K562 (cell line): ENCODE measurements around the gene GTF2A1L. TPM values are rescaled to one million over a fixed set of nuclear protein-coding genes. Genes with fewer than 3 reads are reported as not detected.

Experiments used
- polyA plus RNA-seq, 8 experiments: library from polyadenylated mRNA; depleted of rRNA in 4 of 8; stranded (reverse) in 5 of 8; unstranded in 3 of 8; fragments of >200 nt; fragmentation: Nextera tagmentation in 2 of 8; fragmentation: Illumina TruSeq in 1 of 8; extraction: Ambion mirVana in 2 of 8; extraction: Trizol in 1 of 8; gene quantifications; 2 replicates each; pipeline versions ENCODE4 v1.2.1 to v1.2.3, GENCODE V29; 2011 to 2014; ENCODE audit warnings: inconsistent platforms in 1 of 8, missing spikeins in 1 of 8
- small RNA-seq: library from RNA; depleted of rRNA; stranded (forward); fragments of <200 nt; gene quantifications from one replicate; pipeline ENCODE3, GENCODE V24; 2014
- total RNA-seq, 7 experiments: library from RNA; depleted of rRNA in 6 of 7; stranded (reverse); fragments of >200 nt in 6 of 7; fragmentation: Illumina TruSeq in 2 of 7; extraction: Trizol in 2 of 7; gene quantifications; 2 replicates each; pipeline versions ENCODE4 v1.2.1 to v1.2.3, GENCODE V29; 2011 to 2021; ENCODE audit warnings: low replicate concordance in 1 of 7

Gene GTF2A1L
- total and polyA plus RNA-seq, 9 of the 15 experiments (the other 6 are each of a cell fraction or from before 2014, with no cell fraction given) = 0.05 to 0.35 (median 0.12) TPM; not detected in 5

Small RNA genes within 50 kb of the gene (small RNA-seq; reads per million reads assigned to genes)
- gene TPT1P11 = not detected

Other genes with a start within 250 kb of the GTF2A1L start
- 4.9 and 5.5 TPM in 2 replicates for gene PPP1R21, start 177.1 kb upstream of the GTF2A1L start, total RNA-seq (2014; rRNA removed)
- 7.5 TPM in 2 replicates for gene PPP1R21, start 177.1 kb upstream of the GTF2A1L start, total RNA-seq (2014; rRNA removed; fragmentation: Illumina TruSeq; extraction: Trizol)
- 7.2 and 8.0 TPM in 2 replicates for gene PPP1R21, start 177.1 kb upstream of the GTF2A1L start, total RNA-seq (2015; rRNA removed; fragmentation: Illumina TruSeq; extraction: Trizol)
- 8.4 and 9.2 TPM in 2 replicates for gene PPP1R21, start 177.1 kb upstream of the GTF2A1L start, total RNA-seq (2021)
- gene PPP1R21, start 177.1 kb upstream of the GTF2A1L start, polyA plus RNA-seq (2011; rRNA removed) = 12.0 and 18.0 TPM in 2 replicates
- 9.5 and 11.5 TPM in 2 replicates for gene PPP1R21, start 177.1 kb upstream of the GTF2A1L start, polyA plus RNA-seq (2014; fragmentation: Illumina TruSeq; extraction: Trizol)
- gene PPP1R21, start 177.1 kb upstream of the GTF2A1L start, polyA plus RNA-seq (2014; fragmentation: Nextera tagmentation; extraction: Ambion mirVana) = 1 to 10 TPM; 5.4 to 5.9 TPM
- 8.5 and 12.2 TPM in 2 replicates for gene PPP1R21, start 177.1 kb upstream of the GTF2A1L start, polyA plus RNA-seq (2014; rRNA removed)
- gene STON1, start 87.7 kb upstream of the GTF2A1L start, total RNA-seq (2014; rRNA removed) = 0.37 and 0.68 TPM in 2 replicates
- gene STON1, start 87.7 kb upstream of the GTF2A1L start, total RNA-seq (2014; rRNA removed; fragmentation: Illumina TruSeq; extraction: Trizol) = 0.54 and 0.55 TPM in 2 replicates
- 0.22 and 0.23 TPM in 2 replicates for gene STON1, start 87.7 kb upstream of the GTF2A1L start, total RNA-seq (2015; rRNA removed; fragmentation: Illumina TruSeq; extraction: Trizol)
- 0.96 and 0.98 TPM in 2 replicates for gene STON1, start 87.7 kb upstream of the GTF2A1L start, total RNA-seq (2021)
- 1.2 TPM in 2 replicates for gene STON1, start 87.7 kb upstream of the GTF2A1L start, polyA plus RNA-seq (2011; rRNA removed)
- 0.47 and 0.59 TPM in 2 replicates for gene STON1, start 87.7 kb upstream of the GTF2A1L start, polyA plus RNA-seq (2014; fragmentation: Illumina TruSeq; extraction: Trizol)
- gene STON1, start 87.7 kb upstream of the GTF2A1L start, polyA plus RNA-seq (2014; fragmentation: Nextera tagmentation; extraction: Ambion mirVana) = under 1 TPM; 0.07 to 0.22 TPM
- 0.52 and 0.94 TPM in 2 replicates for gene STON1, start 87.7 kb upstream of the GTF2A1L start, polyA plus RNA-seq (2014; rRNA removed)
- not detected in 2 replicates for gene LHCGR, start 137.9 kb downstream of the GTF2A1L start, total RNA-seq (2014; rRNA removed)
- gene LHCGR, start 137.9 kb downstream of the GTF2A1L start, total RNA-seq (2014; rRNA removed; fragmentation: Illumina TruSeq; extraction: Trizol) = not detected in 2 replicates
- gene LHCGR, start 137.9 kb downstream of the GTF2A1L start, total RNA-seq (2015; rRNA removed; fragmentation: Illumina TruSeq; extraction: Trizol) = not detected in 2 replicates
- gene LHCGR, start 137.9 kb downstream of the GTF2A1L start, total RNA-seq (2021) = not detected in 2 replicates
- not detected in 2 replicates for gene LHCGR, start 137.9 kb downstream of the GTF2A1L start, polyA plus RNA-seq (2011; rRNA removed)
- gene LHCGR, start 137.9 kb downstream of the GTF2A1L start, polyA plus RNA-seq (2014; fragmentation: Illumina TruSeq; extraction: Trizol) = not detected in 2 replicates
- gene LHCGR, start 137.9 kb downstream of the GTF2A1L start, polyA plus RNA-seq (2014; fragmentation: Nextera tagmentation; extraction: Ambion mirVana) = not detected
- gene LHCGR, start 137.9 kb downstream of the GTF2A1L start, polyA plus RNA-seq (2014; rRNA removed) = not detected in 2 replicates